OCI-LY3 (cell line): ENCODE data around the gene MTERF1.

ENCODE experiments used
- EZH2phosphoT487 ChIP-seq: fragments of 200-600 bp; shearing (Covaris generic); IDR thresholded peaks from 2 replicates; pipeline ENCODE4 v1.6.1; 2018; ENCODE audit warnings: antibody characterized with exemption, mixed run types, low read depth
- TF ChIP-seq, protein P1 (sequence below): fragments of 200-600, 300-600 bp; sonication (generic); IDR thresholded peaks from 2 replicates; pipeline ENCODE4 v1.5.1; 2014; ENCODE audit warnings: antibody characterized with exemption, low read length, low read depth

DNA sequence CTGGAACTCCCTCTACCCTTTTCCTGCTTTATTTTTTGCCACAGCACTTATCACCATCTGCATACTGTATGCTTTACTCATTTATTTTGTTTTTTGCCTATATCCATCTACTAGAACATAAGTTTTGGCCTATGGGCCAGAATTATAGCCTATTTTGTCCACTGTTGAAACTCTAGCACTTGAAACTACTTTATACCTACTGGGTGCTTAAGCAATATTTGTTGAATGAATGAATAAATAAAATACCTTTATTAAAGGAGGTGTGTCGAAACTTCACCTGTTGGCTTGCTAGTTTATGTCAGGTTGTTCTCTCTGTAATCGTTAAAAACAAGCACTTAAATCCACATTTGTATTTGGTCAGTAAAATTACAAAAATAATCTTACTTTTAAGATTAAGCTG is 53.3 kb downstream of the MTERF1 start:
- TF ChIP-seq, protein P1, sequence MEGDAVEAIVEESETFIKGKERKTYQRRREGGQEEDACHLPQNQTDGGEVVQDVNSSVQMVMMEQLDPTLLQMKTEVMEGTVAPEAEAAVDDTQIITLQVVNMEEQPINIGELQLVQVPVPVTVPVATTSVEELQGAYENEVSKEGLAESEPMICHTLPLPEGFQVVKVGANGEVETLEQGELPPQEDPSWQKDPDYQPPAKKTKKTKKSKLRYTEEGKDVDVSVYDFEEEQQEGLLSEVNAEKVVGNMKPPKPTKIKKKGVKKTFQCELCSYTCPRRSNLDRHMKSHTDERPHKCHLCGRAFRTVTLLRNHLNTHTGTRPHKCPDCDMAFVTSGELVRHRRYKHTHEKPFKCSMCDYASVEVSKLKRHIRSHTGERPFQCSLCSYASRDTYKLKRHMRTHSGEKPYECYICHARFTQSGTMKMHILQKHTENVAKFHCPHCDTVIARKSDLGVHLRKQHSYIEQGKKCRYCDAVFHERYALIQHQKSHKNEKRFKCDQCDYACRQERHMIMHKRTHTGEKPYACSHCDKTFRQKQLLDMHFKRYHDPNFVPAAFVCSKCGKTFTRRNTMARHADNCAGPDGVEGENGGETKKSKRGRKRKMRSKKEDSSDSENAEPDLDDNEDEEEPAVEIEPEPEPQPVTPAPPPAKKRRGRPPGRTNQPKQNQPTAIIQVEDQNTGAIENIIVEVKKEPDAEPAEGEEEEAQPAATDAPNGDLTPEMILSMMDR, result no peak
- no peak for TF ChIP-seq EZH2phosphoT487
